ENCODE data around the gene FXYD2. TPM values are rescaled to one million over a fixed set of nuclear protein-coding genes. Genes with fewer than 3 reads are reported as not detected.

Gene FXYD2
- total and polyA plus RNA-seq, 9 of the 15 experiments (the other 6 are each of a cell fraction or from before 2014, with no cell fraction given): not detected

- Histone ChIP-seq H3K4me2 (ENCODE audit: insufficient read depth, low read length) (no peak overlapping the region), H3K4me1 (replicated peaks in 1 of 2; ENCODE audit: control insufficient read depth in 2 of 2, insufficient read depth in 2 of 2, low read length in 2 of 2) (no peaks in the 10 kb centered on the region), H4K20me1 (replicated peaks; ENCODE audit: control insufficient read depth, insufficient read depth, low read length) (no peaks in the 10 kb centered on the region; the same call in 1 of the 2 replicates), H3K9ac (ENCODE audit: insufficient read depth in 1 of 2, low read depth in 2 of 2, low read length in 2 of 2) (no peak overlapping the region), H3K4me3 (no peak overlapping the region), H3K36me3 (ENCODE audit: control insufficient read depth, insufficient read depth, low read length) (no peaks in the 10 kb centered on the region), H3K27ac (ENCODE audit: extremely low read depth, low read depth, low read length) (no peak overlapping the region), H3K9me1 (ENCODE audit: control insufficient read depth, insufficient read depth, low read length) (no peaks in the 10 kb centered on the region), H3K79me2 (ENCODE audit: control insufficient read depth, insufficient read depth, low read length) (no peaks in the 10 kb centered on the region), H3K9me3 (replicated peaks; ENCODE audit: control insufficient read depth, insufficient read depth, low read depth, low read length) (no peaks in the 10 kb centered on the region), H3K27me3 (ENCODE audit: control insufficient read depth in 2 of 2, insufficient read depth in 2 of 2, low read length in 2 of 2) (peaks cover 11 to 59% of the 10 kb centered on the region in 2 experiments; a peak in 4 of 5 replicates), H2AFZ (ENCODE audit: low read depth, low read length) (no peak overlapping the region)
- DNase-seq (ENCODE audit: extremely low read depth in 1 of 4, low spot score in 3 of 4): no peak
- no peak for ATAC-seq
- CTCF ChIA-PET (ENCODE audit: low intra/inter-chr PET ratio): no interaction called here
- BruUV-seq (replicated peaks): no TSS peak
- POLR2A ChIA-PET: no interaction called here
- in situ Hi-C loops (cut with MboI): no loop called here
- intact Hi-C loops (cut with micrococcal nuclease): no loop called here
- WGBS (ENCODE audit: insufficient coverage, low coverage, missing lambda C conversion rate): under 1% methylated on average over 14 of the region's 14 CpGs
- FAIRE-seq: no peak
- no peak for TF ChIP-seq KLF13 (tag; IDR thresholded peaks at IDR 0.05; ENCODE audit: borderline replicate concordance, low read depth)
- no peak for TF ChIP-seq HIVEP1 (CRISPR knock-in tag; IDR thresholded peaks at IDR 0.05)
- no peak for TF ChIP-seq NEUROD1 (IDR thresholded peaks at IDR 0.05; ENCODE audit: borderline replicate concordance, low read depth, low read length, partially characterized antibody)
- no peak for TF ChIP-seq ZNF707 (CRISPR knock-in tag; conservative IDR thresholded peaks at IDR 0.05)
- no peak for TF ChIP-seq RBM14 (IDR thresholded peaks at IDR 0.05; ENCODE audit: borderline replicate concordance, insufficient read depth, low read depth, low read length)
- TF ChIP-seq KLF1 (tag; IDR thresholded peaks at IDR 0.05): no peak
- no peak for TF ChIP-seq KDM5B (IDR thresholded peaks at IDR 0.05; ENCODE audit: insufficient replicate concordance, low read depth, low read length)
- TF ChIP-seq ARNT (IDR thresholded peaks at IDR 0.05): no peak
- TF ChIP-seq ZNF311 (CRISPR knock-in tag; IDR thresholded peaks at IDR 0.05): no peak
- TF ChIP-seq ZNF764 (CRISPR knock-in tag; IDR thresholded peaks at IDR 0.05; ENCODE audit: low read depth): no peak
- TF ChIP-seq ZNF584 (CRISPR knock-in tag; IDR thresholded peaks at IDR 0.05; ENCODE audit: low read depth): no peak
- no peak for TF ChIP-seq SMARCE1 (IDR thresholded peaks at IDR 0.05)
- TF ChIP-seq ZBTB49 (CRISPR knock-in tag; IDR thresholded peaks at IDR 0.05; ENCODE audit: borderline replicate concordance): no peak
- TF ChIP-seq ZNF395 (CRISPR knock-in tag; IDR thresholded peaks at IDR 0.05): no peak
- no peak for TF ChIP-seq ADNP (tag; IDR thresholded peaks at IDR 0.05)
- TF ChIP-seq ESRRA (IDR thresholded peaks at IDR 0.05; ENCODE audit: borderline replicate concordance, low read depth): no peak
- no peak for TF ChIP-seq ZNF551 (CRISPR knock-in tag; IDR thresholded peaks at IDR 0.05)
- no peak for TF ChIP-seq ZNF785 (CRISPR knock-in tag; IDR thresholded peaks at IDR 0.05)
- no peak for TF ChIP-seq ZFP30 (CRISPR knock-in tag; IDR thresholded peaks at IDR 0.05; ENCODE audit: borderline replicate concordance)
- no peak for TF ChIP-seq ZNF79 (CRISPR knock-in tag; IDR thresholded peaks at IDR 0.05; ENCODE audit: low read depth)
Measured at GRCh38 chr11:117786135-117786870, 38.2 kb downstream of the FXYD2 start.
